Measurements from ENCODE around the gene MUS81. TPM values are rescaled to one million over a fixed set of nuclear protein-coding genes. Genes with fewer than 3 reads are reported as not detected.
A peak's percentile ranks its signal among the peaks of the same experiment; 100 is the strongest.

The MUS81 gene
- total and polyA plus RNA-seq, 11 donors: 24.6 to 56.1 (median 35.9) TPM

DNA sequence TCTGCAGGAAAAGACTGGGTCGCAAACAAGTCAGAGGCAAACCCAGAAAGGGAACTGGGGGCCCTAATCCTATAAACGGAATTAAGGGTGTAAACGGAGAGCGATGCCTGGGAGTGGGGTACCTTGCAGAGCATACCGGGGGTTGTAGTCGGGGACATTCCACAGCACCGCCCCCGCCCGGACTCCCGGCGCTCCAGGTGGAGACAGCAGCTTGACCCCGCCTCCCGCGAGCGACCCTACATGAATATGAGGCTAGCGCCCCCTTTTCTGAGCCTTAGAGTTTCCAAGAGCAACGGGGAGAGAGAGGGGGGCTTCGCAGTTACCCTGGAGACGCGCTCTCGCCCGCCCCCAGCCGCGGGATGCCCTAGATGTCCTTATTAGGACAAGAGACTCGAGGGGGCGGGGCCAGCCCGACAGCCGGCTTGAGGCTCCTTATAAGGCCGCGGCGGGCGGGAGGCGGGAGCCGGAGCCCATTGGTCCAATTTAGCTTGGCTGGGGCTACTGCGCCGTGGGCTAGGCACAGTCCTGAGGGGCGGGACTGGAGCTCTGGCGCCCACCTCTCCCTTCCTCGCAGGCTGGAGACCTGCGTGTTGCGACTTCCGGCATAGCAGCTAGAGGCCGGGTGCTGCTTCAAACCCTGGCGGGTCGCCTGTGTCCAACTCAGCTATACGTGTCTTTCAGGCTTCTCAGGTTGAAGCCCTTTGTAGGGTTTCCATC is 980 bp upstream of the MUS81 start:
- peak overlapping the region; percentile 94 to 99 (median 98) for H3K27ac ChIP-seq
- WGBS, 4 donors: 0% methylated on average over 25 to 46 of the region's 46 CpGs
- intact Hi-C loops (cut with DNase I): loop anchor here in 4 of 10 donors (1.0 to 10.0 kb wide), 6 partner anchors 14 to 406 kb away; partner anchors contain the start of genes EFEMP2 (in 2 of the 4), FIBP (in 2 of the 4), PCNX3 (in 1 of the 4) and RAB1B (in 1 of the 4)
- ATAC-seq (peak; percentile 77 to 87 (median 83)), DNase-seq (peak; percentile 99 to 100 (median 99))
- H3K36me3 ChIP-seq: peaks cover 0 to 51% (median 48%) of the 10 kb centered on the region in 9 donors
- peak; percentile 82 to 98 for TF ChIP-seq POLR2A (IDR thresholded peaks at IDR 0.05)
- TF ChIP-seq, protein P1, sequence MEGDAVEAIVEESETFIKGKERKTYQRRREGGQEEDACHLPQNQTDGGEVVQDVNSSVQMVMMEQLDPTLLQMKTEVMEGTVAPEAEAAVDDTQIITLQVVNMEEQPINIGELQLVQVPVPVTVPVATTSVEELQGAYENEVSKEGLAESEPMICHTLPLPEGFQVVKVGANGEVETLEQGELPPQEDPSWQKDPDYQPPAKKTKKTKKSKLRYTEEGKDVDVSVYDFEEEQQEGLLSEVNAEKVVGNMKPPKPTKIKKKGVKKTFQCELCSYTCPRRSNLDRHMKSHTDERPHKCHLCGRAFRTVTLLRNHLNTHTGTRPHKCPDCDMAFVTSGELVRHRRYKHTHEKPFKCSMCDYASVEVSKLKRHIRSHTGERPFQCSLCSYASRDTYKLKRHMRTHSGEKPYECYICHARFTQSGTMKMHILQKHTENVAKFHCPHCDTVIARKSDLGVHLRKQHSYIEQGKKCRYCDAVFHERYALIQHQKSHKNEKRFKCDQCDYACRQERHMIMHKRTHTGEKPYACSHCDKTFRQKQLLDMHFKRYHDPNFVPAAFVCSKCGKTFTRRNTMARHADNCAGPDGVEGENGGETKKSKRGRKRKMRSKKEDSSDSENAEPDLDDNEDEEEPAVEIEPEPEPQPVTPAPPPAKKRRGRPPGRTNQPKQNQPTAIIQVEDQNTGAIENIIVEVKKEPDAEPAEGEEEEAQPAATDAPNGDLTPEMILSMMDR (IDR thresholded peaks at IDR 0.05): peak in 5 of 12 donors; percentile 7 to 42 (median 21)
- peak overlapping the region; percentile 74 to 100 (median 92) for H3K4me3 ChIP-seq
- H3K9me3 ChIP-seq: no peaks in the 10 kb centered on the region
- no peaks in the 10 kb centered on the region for H3K27me3 ChIP-seq
- peaks cover 0 to 57% (median 32%) of the 10 kb centered on the region in 12 donors for H3K4me1 ChIP-seq

DNA sequence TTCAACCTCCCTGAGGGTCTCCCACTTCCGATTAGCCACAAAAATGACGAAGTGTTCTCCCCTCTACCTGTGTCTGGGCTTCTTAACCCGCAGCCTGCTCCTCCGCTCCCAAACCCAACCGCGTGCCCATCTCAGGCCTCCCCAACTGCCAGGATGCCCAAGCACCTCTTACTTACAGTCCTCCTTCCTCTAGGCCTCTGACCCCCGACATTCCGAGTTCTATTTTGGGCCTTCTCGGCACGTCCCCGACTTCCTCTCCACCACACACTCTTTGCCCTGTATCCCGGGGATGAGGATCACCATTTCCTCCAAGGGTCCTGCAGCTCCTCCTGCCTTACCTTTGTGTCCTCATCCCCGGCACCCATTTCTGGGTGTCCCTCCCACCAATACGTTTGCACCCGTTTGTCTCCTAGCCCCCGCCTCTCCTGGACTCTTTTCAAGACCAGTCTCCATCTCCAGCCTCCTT is 388 bp upstream of the MUS81 start:
- H3K27me3 ChIP-seq: no peaks in the 10 kb centered on the region
- DNase-seq (peak in 1 of 5 donors; percentile 55), ATAC-seq (no peak)
- peaks cover 0 to 56% (median 32%) of the 10 kb centered on the region in 12 donors for H3K4me1 ChIP-seq
- peaks cover 0 to 51% (median 48%) of the 10 kb centered on the region in 9 donors for H3K36me3 ChIP-seq
- peak overlapping the region; percentile 94 to 99 (median 98) for H3K27ac ChIP-seq
- no peaks in the 10 kb centered on the region for H3K9me3 ChIP-seq
- intact Hi-C loops (cut with DNase I): loop anchor here in 6 of 10 donors (1.0 to 10.0 kb wide), 10 partner anchors 13 to 485 kb away; partner anchors contain the start of genes FIBP (in 4 of the 6), EFEMP2 (in 2 of the 6), B4GAT1 (in 1 of the 6) and BRMS1 (in 1 of the 6)
- no peak for TF ChIP-seq POLR2A (IDR thresholded peaks at IDR 0.05)
- TF ChIP-seq, protein P1 (IDR thresholded peaks at IDR 0.05): no peak
- peak overlapping the region; percentile 70 to 100 (median 82) for H3K4me3 ChIP-seq
- WGBS, 4 donors: 1 to 2% (median 1%) methylated on average over 16 of the region's 16 CpGs

DNA sequence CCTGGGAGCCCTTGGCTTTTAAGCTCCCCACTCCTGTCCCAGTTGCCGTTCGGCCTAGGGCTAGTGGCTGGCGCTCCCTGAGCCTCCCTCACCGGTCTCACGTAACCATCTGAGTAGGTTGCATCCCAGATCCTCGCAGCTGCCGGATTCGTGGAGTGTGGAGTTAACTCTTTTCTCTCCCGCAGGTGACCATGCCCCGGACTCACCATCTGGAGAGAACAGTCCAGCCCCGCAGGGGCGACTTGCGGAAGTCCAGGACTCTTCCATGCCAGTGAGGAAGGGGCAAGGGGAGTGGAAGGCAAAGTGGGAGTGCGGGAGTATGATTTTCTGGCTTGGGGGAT is 902 bp downstream of the MUS81 start:
- ATAC-seq (no peak), DNase-seq (peak in 4 of 5 donors; percentile 14 to 65 (median 38))
- no peaks in the 10 kb centered on the region for H3K9me3 ChIP-seq
- H3K27me3 ChIP-seq: no peaks in the 10 kb centered on the region
- peak overlapping the region; percentile 70 to 100 (median 82) for H3K4me3 ChIP-seq
- H3K4me1 ChIP-seq: peaks cover 0 to 43% (median 29%) of the 10 kb centered on the region in 12 donors
- peak overlapping the region; percentile 94 to 99 (median 98) for H3K27ac ChIP-seq
- WGBS, 4 donors: 9 to 20% (median 10%) methylated on average over 6 to 14 of the region's 14 CpGs
- intact Hi-C loops (cut with DNase I): loop anchor here in 3 of 10 donors (2.0 to 10.0 kb wide), 3 partner anchors 28 to 484 kb away; partner anchors contain the start of genes B4GAT1 (in 1 of the 3), BRMS1 (in 1 of the 3), C11orf68 (in 1 of the 3) and DRAP1 (in 1 of the 3)
- no peak for TF ChIP-seq POLR2A (IDR thresholded peaks at IDR 0.05)
- TF ChIP-seq, protein P1 (IDR thresholded peaks at IDR 0.05): no peak
- peaks cover 0 to 51% (median 48%) of the 10 kb centered on the region in 9 donors for H3K36me3 ChIP-seq

All from heart left ventricle (tissue), 16 donors.